Panc1 (cell line): ENCODE measurements around the gene ASTE1. TPM values are rescaled to one million over a fixed set of nuclear protein-coding genes. Genes with fewer than 3 reads are reported as not detected.

Experiments
- ATAC-seq: fragments of 200-7000 bp; cut with Tn5 transposase; 2 replicates; pipeline ENCODE4 v1.9.1; 2020; ENCODE audit warnings: mild to moderate bottlenecking, moderate library complexity
- BruUV-seq: library from RNA; stranded (reverse); fragments of 400-500 nt; replicated peaks from 2 replicates; lab custom pipeline; 2021; lab: Mats Ljungman, UMichigan
- CTCF ChIA-PET: fragments of 300-600 bp; sonication (Branson Sonifier 250); formaldehyde crosslinking; loops from one replicate; lab custom pipeline; 2022; ENCODE audit warnings: antibody characterized with exemption; lab: Charles Lee
- POLR2A ChIA-PET: fragments of 300-600 bp; sonication (Branson Sonifier 250); formaldehyde crosslinking; loops from one replicate; lab custom pipeline; 2022; ENCODE audit warnings: antibody characterized with exemption; lab: Charles Lee
- DNase-seq: peaks from one replicate; pipeline ENCODE4 v3.0.0-alpha.2; 2010; ENCODE audit warnings: low read depth, low spot score
- H3K27ac ChIP-seq: 2 replicates; pipeline ENCODE4 v1.5.1; 2011; ENCODE audit warnings: mild to moderate bottlenecking, low read length, inconsistent platforms
- H3K27me3 ChIP-seq: fragments of 200-500 bp; sonication (Bioruptor generic); 2 replicates; pipeline ENCODE4 v1.6.0; 2014; ENCODE audit warnings: low read length, inconsistent platforms; ENCODE audit not compliant: control insufficient read depth, insufficient read depth
- H3K36me3 ChIP-seq: fragments of 200-500 bp; sonication (Bioruptor generic); 2 replicates; pipeline ENCODE4 v1.5.1; 2014; ENCODE audit warnings: inconsistent platforms, mild to moderate bottlenecking, low read length, moderate library complexity; ENCODE audit not compliant: control insufficient read depth, insufficient read depth
- H3K4me1 ChIP-seq: 2 replicates; pipeline ENCODE4 v1.5.1; 2011; ENCODE audit warnings: inconsistent platforms, mild to moderate bottlenecking, low read length, moderate library complexity; ENCODE audit not compliant: control insufficient read depth, insufficient read depth
- H3K4me3 ChIP-seq, 2 experiments: 2 replicates each; pipeline ENCODE4 v1.5.1; 2011 to 2012; ENCODE audit warnings: low read depth in 2 of 2, low read length in 2 of 2, mild to moderate bottlenecking in 2 of 2, inconsistent platforms in 1 of 2, moderate library complexity in 1 of 2
- H3K9me3 ChIP-seq: fragments of 200-500 bp; sonication (Bioruptor generic); 2 replicates; pipeline ENCODE4 v1.5.1; 2014; ENCODE audit warnings: low read depth, mild to moderate bottlenecking, inconsistent platforms, low read length, moderate library complexity; ENCODE audit not compliant: control insufficient read depth, insufficient read depth
- POLR2AphosphoS5 ChIP-seq: IDR thresholded peaks from 2 replicates; pipeline ENCODE4 v1.6.1; 2012; ENCODE audit warnings: mild to moderate bottlenecking, low read depth, low read length, moderate library complexity
- SIN3A ChIP-seq: IDR thresholded peaks from 2 replicates; pipeline ENCODE4 v1.6.1; 2012; ENCODE audit warnings: low read depth, mild to moderate bottlenecking, low read length, moderate library complexity, borderline replicate concordance; ENCODE audit not compliant: insufficient read depth
- TCF7L2 ChIP-seq: IDR thresholded peaks from 2 replicates; pipeline ENCODE4 v1.6.1; 2011; ENCODE audit warnings: mild to moderate bottlenecking, low read depth, low read length, inconsistent platforms
- in situ Hi-C: cut with HindIII; loops from 2 replicates; pipeline ENCODE4 v1.10.0; 2016; ENCODE audit warnings: low sequenced_read_pairs, low pct_unique_long_range_greater_than_20kb
- intact Hi-C: fragments of 100-400 bp; cut with micrococcal nuclease; formaldehyde crosslinking; loops from one replicate; pipeline ENCODE4 v1.10.0; 2022; ENCODE audit not compliant: unreplicated experiment
- total RNA-seq: library from RNA; stranded (reverse); gene quantifications from one replicate; pipeline ENCODE4 v1.2.1, GENCODE V29; 2021; ENCODE audit not compliant: unreplicated experiment
- TF ChIP-seq, protein P1 (sequence below), 2 experiments: IDR thresholded peaks; 2 replicates each; pipeline ENCODE4 v1.6.1; 2011 to 2012; ENCODE audit warnings: low read depth in 2 of 2, control low read depth in 1 of 2, low read length in 1 of 2, mild to moderate bottlenecking in 1 of 2, moderate library complexity in 1 of 2; ENCODE audit not compliant: insufficient read depth in 1 of 2
- TF ChIP-seq, protein P2 (sequence below): fragments of 450-650 bp; IDR thresholded peaks from 2 replicates; pipeline ENCODE4 v1.5.1; 2017; ENCODE audit warnings: mild to moderate bottlenecking

The ASTE1 gene
- total RNA-seq, 1 experiment from 2014 or later: 7.4 TPM

DNA sequence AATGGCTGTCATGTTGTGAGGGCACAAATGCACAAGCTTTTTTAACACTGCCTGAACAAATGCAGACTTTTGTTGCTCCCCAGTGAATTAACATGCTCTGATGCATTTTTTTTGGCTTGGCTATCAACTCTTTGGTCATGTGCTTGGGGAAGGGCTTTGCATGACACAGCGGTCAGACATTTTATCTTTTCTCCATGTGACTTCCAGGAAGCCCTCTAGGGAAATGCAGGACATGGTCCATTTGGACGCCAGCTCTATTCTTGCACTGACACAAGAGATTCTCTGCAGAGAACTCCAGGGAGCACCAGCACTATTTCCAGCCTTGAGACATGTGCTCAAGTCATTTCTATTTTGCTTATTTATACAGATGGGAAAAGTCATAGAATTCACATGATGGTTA, 46.2 kb upstream of the ASTE1 start:
- Histone ChIP-seq H3K36me3 (no peaks in the 10 kb centered on the region), H3K4me3 (no peak overlapping the region), H3K4me1 (no peaks in the 10 kb centered on the region), H3K27me3 (no peaks in the 10 kb centered on the region), H3K27ac (no peak overlapping the region), H3K9me3 (no peaks in the 10 kb centered on the region)
- ChIA-PET CTCF (no interaction called here), POLR2A (no interaction called here)
- no TSS peak for BruUV-seq
- DNase-seq: no peak
- TF ChIP-seq TCF7L2 (no peak), SIN3A (no peak), POLR2AphosphoS5 (no peak)
- TF ChIP-seq, protein P1, sequence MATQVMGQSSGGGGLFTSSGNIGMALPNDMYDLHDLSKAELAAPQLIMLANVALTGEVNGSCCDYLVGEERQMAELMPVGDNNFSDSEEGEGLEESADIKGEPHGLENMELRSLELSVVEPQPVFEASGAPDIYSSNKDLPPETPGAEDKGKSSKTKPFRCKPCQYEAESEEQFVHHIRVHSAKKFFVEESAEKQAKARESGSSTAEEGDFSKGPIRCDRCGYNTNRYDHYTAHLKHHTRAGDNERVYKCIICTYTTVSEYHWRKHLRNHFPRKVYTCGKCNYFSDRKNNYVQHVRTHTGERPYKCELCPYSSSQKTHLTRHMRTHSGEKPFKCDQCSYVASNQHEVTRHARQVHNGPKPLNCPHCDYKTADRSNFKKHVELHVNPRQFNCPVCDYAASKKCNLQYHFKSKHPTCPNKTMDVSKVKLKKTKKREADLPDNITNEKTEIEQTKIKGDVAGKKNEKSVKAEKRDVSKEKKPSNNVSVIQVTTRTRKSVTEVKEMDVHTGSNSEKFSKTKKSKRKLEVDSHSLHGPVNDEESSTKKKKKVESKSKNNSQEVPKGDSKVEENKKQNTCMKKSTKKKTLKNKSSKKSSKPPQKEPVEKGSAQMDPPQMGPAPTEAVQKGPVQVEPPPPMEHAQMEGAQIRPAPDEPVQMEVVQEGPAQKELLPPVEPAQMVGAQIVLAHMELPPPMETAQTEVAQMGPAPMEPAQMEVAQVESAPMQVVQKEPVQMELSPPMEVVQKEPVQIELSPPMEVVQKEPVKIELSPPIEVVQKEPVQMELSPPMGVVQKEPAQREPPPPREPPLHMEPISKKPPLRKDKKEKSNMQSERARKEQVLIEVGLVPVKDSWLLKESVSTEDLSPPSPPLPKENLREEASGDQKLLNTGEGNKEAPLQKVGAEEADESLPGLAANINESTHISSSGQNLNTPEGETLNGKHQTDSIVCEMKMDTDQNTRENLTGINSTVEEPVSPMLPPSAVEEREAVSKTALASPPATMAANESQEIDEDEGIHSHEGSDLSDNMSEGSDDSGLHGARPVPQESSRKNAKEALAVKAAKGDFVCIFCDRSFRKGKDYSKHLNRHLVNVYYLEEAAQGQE (IDR thresholded peaks at IDR 0.05; ENCODE audit: insufficient read depth in 1 of 2, low read depth in 2 of 2, low read length in 1 of 2): no peak
- TF ChIP-seq, protein P2, sequence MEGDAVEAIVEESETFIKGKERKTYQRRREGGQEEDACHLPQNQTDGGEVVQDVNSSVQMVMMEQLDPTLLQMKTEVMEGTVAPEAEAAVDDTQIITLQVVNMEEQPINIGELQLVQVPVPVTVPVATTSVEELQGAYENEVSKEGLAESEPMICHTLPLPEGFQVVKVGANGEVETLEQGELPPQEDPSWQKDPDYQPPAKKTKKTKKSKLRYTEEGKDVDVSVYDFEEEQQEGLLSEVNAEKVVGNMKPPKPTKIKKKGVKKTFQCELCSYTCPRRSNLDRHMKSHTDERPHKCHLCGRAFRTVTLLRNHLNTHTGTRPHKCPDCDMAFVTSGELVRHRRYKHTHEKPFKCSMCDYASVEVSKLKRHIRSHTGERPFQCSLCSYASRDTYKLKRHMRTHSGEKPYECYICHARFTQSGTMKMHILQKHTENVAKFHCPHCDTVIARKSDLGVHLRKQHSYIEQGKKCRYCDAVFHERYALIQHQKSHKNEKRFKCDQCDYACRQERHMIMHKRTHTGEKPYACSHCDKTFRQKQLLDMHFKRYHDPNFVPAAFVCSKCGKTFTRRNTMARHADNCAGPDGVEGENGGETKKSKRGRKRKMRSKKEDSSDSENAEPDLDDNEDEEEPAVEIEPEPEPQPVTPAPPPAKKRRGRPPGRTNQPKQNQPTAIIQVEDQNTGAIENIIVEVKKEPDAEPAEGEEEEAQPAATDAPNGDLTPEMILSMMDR: no peak
- no peak for ATAC-seq
- intact Hi-C loops: no loop called here
- in situ Hi-C loops: no loop called here

DNA sequence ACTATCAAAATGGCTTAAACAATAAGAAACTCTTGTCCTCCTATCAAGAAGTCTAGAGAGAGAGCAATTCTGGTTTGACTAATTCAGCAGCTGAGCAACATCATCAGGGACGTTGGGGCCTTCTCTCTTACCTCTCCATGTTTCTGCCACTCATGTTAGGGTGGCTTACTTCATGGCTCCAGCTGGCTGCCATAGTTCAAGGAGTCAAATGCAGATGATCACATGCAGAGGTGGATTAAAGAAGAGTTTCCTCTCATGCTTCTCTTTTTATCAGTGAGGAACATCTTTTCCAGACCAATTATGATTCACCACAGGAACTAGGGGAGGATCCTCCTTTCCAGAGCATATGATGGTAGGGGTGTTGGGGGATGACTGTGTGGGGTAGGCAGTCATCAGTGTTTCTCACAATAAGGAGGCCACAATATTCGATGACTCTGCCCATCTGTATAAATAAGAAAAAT, 45.5 kb upstream of the ASTE1 start:
- CTCF ChIA-PET: no interaction called here
- in situ Hi-C loops: no loop called here
- H3K27ac ChIP-seq: no peak overlapping the region
- intact Hi-C loops: no loop called here
- no peaks in the 10 kb centered on the region for H3K4me1 ChIP-seq
- DNase-seq (no peak), ATAC-seq (no peak)
- TF ChIP-seq POLR2AphosphoS5: no peak
- TF ChIP-seq, protein P2: no peak
- no peak for TF ChIP-seq SIN3A
- TF ChIP-seq TCF7L2: no peak
- TF ChIP-seq, protein P1 (IDR thresholded peaks at IDR 0.05; ENCODE audit: insufficient read depth in 1 of 2, low read depth in 2 of 2, low read length in 1 of 2): no peak
- H3K27me3 ChIP-seq: no peaks in the 10 kb centered on the region
- H3K36me3 ChIP-seq: no peaks in the 10 kb centered on the region
- H3K9me3 ChIP-seq: no peaks in the 10 kb centered on the region
- no TSS peak for BruUV-seq
- no peak overlapping the region for H3K4me3 ChIP-seq
- POLR2A ChIA-PET: no interaction called here
